Transverse colon (tissue), 4 donors: ENCODE measurements around the gene TMC3.

ENCODE experiments used
- POLR2A ChIP-seq: fragments of 450-650 bp; IDR thresholded peaks from one replicate; pipeline ENCODE4 v1.6.1; 2016; ENCODE audit warnings: antibody characterized with exemption, mild to moderate bottlenecking, moderate library complexity
- POLR2AphosphoS5 ChIP-seq, 3 donors: sonication (generic); formaldehyde crosslinking; IDR thresholded peaks; one replicate each; pipeline ENCODE4 v1.6.1; 2016; ENCODE audit warnings: antibody characterized with exemption in 3 of 3
- TF ChIP-seq, protein P1 (sequence below), 5 experiments: fragments of 200-600 bp in 3 of 5; fragments of 450-650 bp in 2 of 5; sonication (generic) in 3 of 5; IDR thresholded peaks; 1 replicate in 2 of 5; 2 replicates in 3 of 5; pipeline ENCODE4 v1.5.1; 2016 to 2017; ENCODE audit warnings: antibody characterized with exemption in 5 of 5, inconsistent platforms in 3 of 5, mild to moderate bottlenecking in 2 of 5, moderate library complexity in 1 of 5

DNA sequence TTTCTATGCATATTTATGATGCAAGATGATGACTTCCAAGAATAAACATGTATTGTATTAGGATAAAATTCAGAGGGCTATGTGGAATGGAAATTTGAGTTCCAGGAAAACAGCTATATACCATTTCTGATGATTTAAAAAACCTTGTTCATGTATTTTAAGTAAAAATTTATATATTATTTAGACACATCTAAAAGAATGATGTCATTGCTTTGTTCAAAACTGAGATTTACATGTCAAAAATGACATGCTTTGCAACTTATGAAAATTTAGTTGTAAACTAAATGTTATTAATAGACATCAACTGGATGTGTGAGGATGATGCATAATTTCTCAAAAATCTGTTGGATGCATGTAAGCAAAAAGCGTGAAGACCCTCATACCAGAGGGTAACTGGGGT lies 52.3 kb downstream of the TMC3 start:
- TF ChIP-seq, protein P1, sequence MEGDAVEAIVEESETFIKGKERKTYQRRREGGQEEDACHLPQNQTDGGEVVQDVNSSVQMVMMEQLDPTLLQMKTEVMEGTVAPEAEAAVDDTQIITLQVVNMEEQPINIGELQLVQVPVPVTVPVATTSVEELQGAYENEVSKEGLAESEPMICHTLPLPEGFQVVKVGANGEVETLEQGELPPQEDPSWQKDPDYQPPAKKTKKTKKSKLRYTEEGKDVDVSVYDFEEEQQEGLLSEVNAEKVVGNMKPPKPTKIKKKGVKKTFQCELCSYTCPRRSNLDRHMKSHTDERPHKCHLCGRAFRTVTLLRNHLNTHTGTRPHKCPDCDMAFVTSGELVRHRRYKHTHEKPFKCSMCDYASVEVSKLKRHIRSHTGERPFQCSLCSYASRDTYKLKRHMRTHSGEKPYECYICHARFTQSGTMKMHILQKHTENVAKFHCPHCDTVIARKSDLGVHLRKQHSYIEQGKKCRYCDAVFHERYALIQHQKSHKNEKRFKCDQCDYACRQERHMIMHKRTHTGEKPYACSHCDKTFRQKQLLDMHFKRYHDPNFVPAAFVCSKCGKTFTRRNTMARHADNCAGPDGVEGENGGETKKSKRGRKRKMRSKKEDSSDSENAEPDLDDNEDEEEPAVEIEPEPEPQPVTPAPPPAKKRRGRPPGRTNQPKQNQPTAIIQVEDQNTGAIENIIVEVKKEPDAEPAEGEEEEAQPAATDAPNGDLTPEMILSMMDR (IDR thresholded peaks at IDR 0.05): no peak
- TF ChIP-seq POLR2A: no peak
- no peak for TF ChIP-seq POLR2AphosphoS5 (IDR thresholded peaks at IDR 0.05)
